Uterus (tissue), 2 donors: ENCODE data around the gene KCNK13.

Experiments used
- POLR2A ChIP-seq, 2 donors: fragments of 450-650 bp; IDR thresholded peaks; one replicate each; pipeline ENCODE4 v1.6.1; 2016; ENCODE audit warnings: antibody characterized with exemption in 2 of 2, mild to moderate bottlenecking in 1 of 2, moderate library complexity in 1 of 2
- TF ChIP-seq, protein P1 (sequence below), 4 experiments: fragments of 200-600 bp in 2 of 4; fragments of 450-650 bp in 2 of 4; sonication (generic) in 2 of 4; IDR thresholded peaks; one replicate each; pipeline ENCODE4 v1.5.1; 2016 to 2019; ENCODE audit warnings: antibody characterized with exemption in 4 of 4, mild to moderate bottlenecking in 2 of 4, moderate library complexity in 1 of 4

- TF ChIP-seq, protein P1, sequence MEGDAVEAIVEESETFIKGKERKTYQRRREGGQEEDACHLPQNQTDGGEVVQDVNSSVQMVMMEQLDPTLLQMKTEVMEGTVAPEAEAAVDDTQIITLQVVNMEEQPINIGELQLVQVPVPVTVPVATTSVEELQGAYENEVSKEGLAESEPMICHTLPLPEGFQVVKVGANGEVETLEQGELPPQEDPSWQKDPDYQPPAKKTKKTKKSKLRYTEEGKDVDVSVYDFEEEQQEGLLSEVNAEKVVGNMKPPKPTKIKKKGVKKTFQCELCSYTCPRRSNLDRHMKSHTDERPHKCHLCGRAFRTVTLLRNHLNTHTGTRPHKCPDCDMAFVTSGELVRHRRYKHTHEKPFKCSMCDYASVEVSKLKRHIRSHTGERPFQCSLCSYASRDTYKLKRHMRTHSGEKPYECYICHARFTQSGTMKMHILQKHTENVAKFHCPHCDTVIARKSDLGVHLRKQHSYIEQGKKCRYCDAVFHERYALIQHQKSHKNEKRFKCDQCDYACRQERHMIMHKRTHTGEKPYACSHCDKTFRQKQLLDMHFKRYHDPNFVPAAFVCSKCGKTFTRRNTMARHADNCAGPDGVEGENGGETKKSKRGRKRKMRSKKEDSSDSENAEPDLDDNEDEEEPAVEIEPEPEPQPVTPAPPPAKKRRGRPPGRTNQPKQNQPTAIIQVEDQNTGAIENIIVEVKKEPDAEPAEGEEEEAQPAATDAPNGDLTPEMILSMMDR (IDR thresholded peaks at IDR 0.05): no peak
- no peak for TF ChIP-seq POLR2A (IDR thresholded peaks at IDR 0.05)
Observed at GRCh38 chr14:90175631-90176030, 113.8 kb downstream of the KCNK13 start.
